Mesenchymal stem cell (in vitro differentiated cells and primary cell): Measurements from ENCODE around the gene SPPL3.

Experiments
- DNase-seq: peaks from one replicate; pipeline ENCODE4 v3.0.0-alpha.2; 2013
- H2AFZ ChIP-seq: one replicate; pipeline ENCODE4 v1.6.1; 2013; ENCODE audit warnings: low read depth, mild to moderate bottlenecking, control low read depth, inconsistent platforms, low read length, moderate library complexity
- H2AK5ac ChIP-seq: 2 replicates; pipeline ENCODE4 v1.6.1; 2013; ENCODE audit warnings: low read length, moderate library complexity, mild to moderate bottlenecking, inconsistent platforms; ENCODE audit not compliant: severe bottlenecking
- H2BK120ac ChIP-seq: one replicate; pipeline ENCODE4 v1.6.1; 2013; ENCODE audit warnings: low read depth, mild to moderate bottlenecking, inconsistent platforms, low read length, moderate library complexity
- H2BK12ac ChIP-seq, 2 experiments: one replicate each; pipeline ENCODE4 v1.6.1; 2013; ENCODE audit warnings: inconsistent platforms in 2 of 2, low read length in 2 of 2, mild to moderate bottlenecking in 2 of 2, moderate library complexity in 2 of 2, control low read depth in 1 of 2
- H2BK15ac ChIP-seq: one replicate; pipeline ENCODE4 v1.6.1; 2013; ENCODE audit warnings: mild to moderate bottlenecking, low read depth, inconsistent platforms; ENCODE audit not compliant: poor library complexity, severe bottlenecking
- H2BK5ac ChIP-seq: 2 replicates; pipeline ENCODE4 v1.6.1; 2013; ENCODE audit warnings: low read depth, mild to moderate bottlenecking, low read length, control low read depth, inconsistent platforms; ENCODE audit not compliant: poor library complexity, severe bottlenecking
- H3K14ac ChIP-seq, 2 experiments: one replicate each; pipeline ENCODE4 v1.6.1; 2013; ENCODE audit warnings: inconsistent platforms in 2 of 2, low read length in 2 of 2, control low read depth in 1 of 2, mild to moderate bottlenecking in 1 of 2, moderate library complexity in 1 of 2
- H3K18ac ChIP-seq, 2 experiments: one replicate each; pipeline ENCODE4 v1.6.1; 2013; ENCODE audit warnings: inconsistent platforms in 2 of 2, low read length in 2 of 2, control low read depth in 1 of 2, low read depth in 1 of 2, mild to moderate bottlenecking in 1 of 2
- H3K23ac ChIP-seq, 2 experiments: one replicate each; pipeline ENCODE4 v1.6.1; 2013; ENCODE audit warnings: inconsistent platforms in 2 of 2, low read length in 2 of 2, mild to moderate bottlenecking in 2 of 2, moderate library complexity in 2 of 2, control low read depth in 1 of 2
- H3K27ac ChIP-seq: 2 replicates; pipeline ENCODE4 v1.5.1; 2013; ENCODE audit warnings: mild to moderate bottlenecking, moderate library complexity, low read length, control low read depth, inconsistent platforms; ENCODE audit not compliant: poor library complexity, severe bottlenecking
- H3K27me3 ChIP-seq, 2 experiments: 2 replicates each; pipeline versions ENCODE4 v1.6.1 to v1.7.0; 2013; ENCODE audit warnings: low read length in 2 of 2, mild to moderate bottlenecking in 2 of 2, moderate library complexity in 2 of 2, control low read depth in 1 of 2, inconsistent platforms in 1 of 2; ENCODE audit not compliant: control insufficient read depth in 1 of 2, insufficient read depth in 1 of 2
- H3K36me3 ChIP-seq, 2 experiments: 2 replicates each; pipeline versions ENCODE4 v1.6.1 to v1.7.0; 2013; ENCODE audit warnings: low read length in 2 of 2, control low read depth in 1 of 2, inconsistent platforms in 1 of 2, low read depth in 1 of 2, mild to moderate bottlenecking in 1 of 2; ENCODE audit not compliant: insufficient read depth in 2 of 2, control insufficient read depth in 1 of 2
- H3K4ac ChIP-seq, 2 experiments: one replicate each; pipeline ENCODE4 v1.6.1; 2013; ENCODE audit warnings: inconsistent platforms in 2 of 2, low read length in 2 of 2, mild to moderate bottlenecking in 2 of 2, moderate library complexity in 2 of 2, control low read depth in 1 of 2, low read depth in 1 of 2
- H3K4me1 ChIP-seq: 2 replicates; pipeline ENCODE4 v1.6.1; 2013; ENCODE audit warnings: low read depth, low read length, control low read depth; ENCODE audit not compliant: control insufficient read depth, insufficient read depth
- H3K4me2 ChIP-seq: 2 replicates; pipeline ENCODE4 v1.6.1; 2013; ENCODE audit warnings: low read length, mild to moderate bottlenecking, inconsistent platforms; ENCODE audit not compliant: poor library complexity, severe bottlenecking
- H3K4me3 ChIP-seq, 2 experiments: 2 replicates each; pipeline versions ENCODE4 v1.5.1 to v1.7.0; 2013; ENCODE audit warnings: low read length in 2 of 2, mild to moderate bottlenecking in 2 of 2, control low read depth in 1 of 2, low read depth in 1 of 2; ENCODE audit not compliant: insufficient read depth in 1 of 2
- H3K79me1 ChIP-seq: replicated peaks from 2 replicates; pipeline ENCODE4 v1.6.1; 2013; ENCODE audit warnings: mild to moderate bottlenecking, control low read depth, low read length, inconsistent platforms; ENCODE audit not compliant: poor library complexity, severe bottlenecking
- H3K9ac ChIP-seq: 2 replicates; pipeline ENCODE4 v1.7.0; 2013; ENCODE audit warnings: mild to moderate bottlenecking, low read length, moderate library complexity
- H3K9me3 ChIP-seq: 2 replicates; pipeline ENCODE4 v1.7.0; 2013; ENCODE audit warnings: mild to moderate bottlenecking, low read length; ENCODE audit not compliant: control insufficient read depth
- H4K8ac ChIP-seq: one replicate; pipeline ENCODE4 v1.6.1; 2013; ENCODE audit warnings: inconsistent platforms, mild to moderate bottlenecking, low read length, moderate library complexity
- H4K91ac ChIP-seq: one replicate; pipeline ENCODE4 v1.6.1; 2013; ENCODE audit warnings: mild to moderate bottlenecking, low read length, inconsistent platforms
- WGBS: methylation state at CpG from one replicate; pipeline ENCODE4 v1.1.7; 2013; ENCODE audit warnings: mixed read lengths; 5-methylcytosine and 5-hydroxymethylcytosine counted together

The SPPL3 gene

DNA sequence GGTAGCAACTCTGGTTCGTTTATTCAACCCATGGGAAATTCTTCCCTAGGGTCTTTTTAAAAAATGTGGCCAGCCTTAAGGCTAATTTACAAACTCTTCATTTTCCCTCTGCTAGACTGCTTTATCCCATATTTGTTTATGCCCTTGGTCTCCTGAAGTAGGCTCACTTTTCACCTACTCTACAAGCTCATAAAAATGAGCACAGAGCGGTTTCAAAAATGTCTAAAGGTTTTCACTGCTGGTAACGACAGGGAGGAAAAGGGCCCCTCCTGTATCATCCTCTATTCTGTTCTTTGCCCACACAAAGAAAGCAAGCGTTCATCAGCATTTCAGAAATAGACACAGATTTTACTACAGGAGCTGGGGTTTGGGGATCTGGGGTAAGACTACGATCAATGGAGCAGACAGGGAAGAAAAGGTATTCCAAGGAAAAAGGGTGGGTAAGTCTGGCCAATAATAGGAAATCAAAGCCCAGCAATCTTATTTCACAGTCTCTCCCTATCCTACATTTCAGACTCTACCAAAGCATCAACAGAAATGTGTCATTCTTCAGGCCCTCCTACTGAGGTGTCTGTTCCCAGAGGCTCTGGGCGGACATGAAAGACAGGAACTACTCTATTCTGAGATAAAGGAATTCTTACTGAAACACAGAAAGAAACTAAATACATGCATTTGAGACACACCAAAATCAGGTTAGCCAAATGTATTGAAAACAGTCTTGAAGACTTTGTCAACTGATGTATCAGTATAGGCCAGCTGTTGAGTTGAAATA lies 86.4 kb downstream of the SPPL3 start:
- Histone ChIP-seq H2BK15ac (no peak overlapping the region), H2BK5ac (no peak overlapping the region), H3K4ac (no peak overlapping the region), H3K14ac (no peak overlapping the region), H3K79me1 (peaks cover 32% of the 10 kb centered on the region), H2AFZ (no peak overlapping the region), H3K23ac (no peak overlapping the region), H3K4me3 (no peak overlapping the region), H4K8ac (no peak overlapping the region), H3K4me1 (peaks cover 2% of the 10 kb centered on the region), H3K4me2 (no peak overlapping the region), H3K27ac (no peak overlapping the region), H3K27me3 (no peaks in the 10 kb centered on the region), H2BK120ac (no peak overlapping the region), H4K91ac (no peak overlapping the region), H3K9me3 (no peaks in the 10 kb centered on the region), H3K36me3 (no peaks in the 10 kb centered on the region), H3K18ac (no peak overlapping the region), H2AK5ac (no peak overlapping the region), H3K9ac (no peak overlapping the region), H2BK12ac (no peak overlapping the region)
- no peak for DNase-seq
- 80% methylated on average over 4 of the region's 6 CpGs for WGBS

DNA sequence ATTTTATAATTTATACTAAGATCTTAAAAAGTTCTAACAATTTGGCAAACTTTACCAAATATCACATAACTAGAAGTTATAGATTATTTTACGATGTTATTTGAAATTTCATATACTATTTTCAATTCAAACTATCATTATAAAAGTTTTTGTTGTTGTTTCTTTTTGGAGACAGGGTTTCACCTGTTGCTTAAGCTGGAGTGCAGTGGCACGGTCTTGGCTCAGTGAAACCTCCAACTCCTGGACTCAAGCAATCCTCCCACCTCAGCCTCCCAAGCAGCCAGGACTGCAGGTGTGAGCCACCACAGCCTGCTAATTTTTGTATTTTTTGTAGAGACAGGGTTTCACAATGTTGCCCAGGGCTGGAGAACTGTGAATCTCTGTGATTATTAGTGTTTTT lies 87.8 kb downstream of the SPPL3 start:
- Histone ChIP-seq H3K4ac (no peak overlapping the region), H2BK120ac (no peak overlapping the region), H3K14ac (no peak overlapping the region), H2BK12ac (no peak overlapping the region), H2BK5ac (no peak overlapping the region), H3K4me1 (peaks cover 2% of the 10 kb centered on the region), H3K9me3 (no peaks in the 10 kb centered on the region), H3K18ac (no peak overlapping the region), H3K9ac (no peak overlapping the region), H4K91ac (no peak overlapping the region), H3K4me3 (no peak overlapping the region), H3K79me1 (peaks cover 31% of the 10 kb centered on the region), H3K36me3 (no peaks in the 10 kb centered on the region), H3K27ac (no peak overlapping the region), H3K27me3 (no peaks in the 10 kb centered on the region), H4K8ac (no peak overlapping the region), H2BK15ac (no peak overlapping the region), H2AK5ac (no peak overlapping the region), H2AFZ (no peak overlapping the region), H3K23ac (no peak overlapping the region), H3K4me2 (no peak overlapping the region)
- no peak for DNase-seq
- no CpG with 5 or more reads among the region's 2 CpGs for WGBS

DNA sequence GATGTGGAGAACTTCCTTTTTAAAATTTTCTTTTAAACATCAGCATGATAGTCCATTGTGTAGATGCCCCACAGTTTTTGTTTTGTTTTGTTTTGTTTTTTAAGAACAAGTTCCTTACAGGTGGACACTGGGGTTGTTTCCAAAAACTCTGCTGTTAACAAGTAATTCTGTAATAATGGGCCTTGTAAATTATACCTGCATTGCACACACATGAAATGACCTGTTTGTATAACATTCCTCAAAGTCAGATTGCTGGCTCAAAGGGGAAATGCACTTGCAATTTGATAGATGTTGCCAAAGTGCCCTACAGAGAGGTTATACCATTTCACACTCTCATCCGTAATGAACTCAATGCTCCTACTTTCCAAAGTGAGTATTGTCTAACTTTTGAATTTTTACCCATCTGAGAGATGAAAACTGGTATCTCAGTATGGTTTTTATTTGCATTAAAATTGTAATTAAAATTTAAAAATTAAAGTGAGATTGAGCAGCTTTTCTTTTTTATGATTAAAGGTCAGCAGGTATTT lies 89.2 kb downstream of the SPPL3 start:
- H3K79me1 ChIP-seq, result peaks cover 28% of the 10 kb centered on the region
- H2BK120ac ChIP-seq, result no peak overlapping the region
- no peak overlapping the region for H3K23ac ChIP-seq
- H3K4me1 ChIP-seq, result peaks cover 2% of the 10 kb centered on the region
- H3K27ac ChIP-seq, result no peak overlapping the region
- no CpG with 5 or more reads among the region's 1 CpG for WGBS
- no peak overlapping the region for H3K4ac ChIP-seq
- no peak overlapping the region for H3K18ac ChIP-seq
- no peak overlapping the region for H3K14ac ChIP-seq
- no peak overlapping the region for H4K91ac ChIP-seq
- H2AK5ac ChIP-seq, result no peak overlapping the region
- H2BK5ac ChIP-seq, result no peak overlapping the region
- peaks cover 0 to 4% of the 10 kb centered on the region in 2 experiments for H3K36me3 ChIP-seq
- no peaks in the 10 kb centered on the region for H3K27me3 ChIP-seq
- no peak overlapping the region for H2BK12ac ChIP-seq
- H3K4me3 ChIP-seq, result no peak overlapping the region
- H3K4me2 ChIP-seq, result no peak overlapping the region
- H4K8ac ChIP-seq, result no peak overlapping the region
- no peak overlapping the region for H2AFZ ChIP-seq
- no peak for DNase-seq
- H2BK15ac ChIP-seq, result no peak overlapping the region
- no peaks in the 10 kb centered on the region for H3K9me3 ChIP-seq
- no peak overlapping the region for H3K9ac ChIP-seq

DNA sequence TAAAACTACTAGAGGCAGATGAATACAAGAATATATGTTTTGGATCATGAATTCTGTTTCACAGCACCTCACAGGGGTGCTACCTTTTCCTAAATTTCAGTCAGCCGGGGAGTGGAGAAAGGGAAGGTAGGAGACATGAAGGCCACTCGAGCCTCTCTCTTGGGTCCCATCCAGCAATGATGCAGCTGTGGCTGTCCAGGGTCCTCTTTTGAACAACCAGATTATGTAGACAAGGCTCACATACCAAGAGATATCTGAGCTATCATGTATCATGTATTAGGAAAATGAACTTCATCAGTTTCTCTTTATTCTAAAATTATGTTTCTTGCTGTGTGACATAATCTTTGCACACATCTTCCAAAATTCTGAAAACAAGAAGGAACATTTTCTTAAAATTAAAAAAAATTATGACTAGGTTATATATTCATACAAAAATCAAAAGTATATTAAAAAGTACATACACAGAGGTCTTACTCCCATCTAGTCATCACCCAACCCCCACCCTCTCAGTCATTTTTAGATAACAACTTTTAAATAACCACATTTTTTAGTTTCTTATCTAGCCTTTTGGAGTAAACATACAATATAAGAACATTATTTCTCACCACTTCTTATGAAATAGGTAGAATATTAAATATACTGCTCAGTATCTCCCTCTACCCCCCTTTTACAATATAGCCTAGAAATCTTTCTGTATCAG lies 89.8 kb downstream of the SPPL3 start:
- H2BK120ac ChIP-seq, result no peak overlapping the region
- peaks cover 26% of the 10 kb centered on the region for H3K79me1 ChIP-seq
- H2BK15ac ChIP-seq, result no peak overlapping the region
- no peak overlapping the region for H3K14ac ChIP-seq
- no peaks in the 10 kb centered on the region for H3K9me3 ChIP-seq
- no peaks in the 10 kb centered on the region for H3K27me3 ChIP-seq
- H2AK5ac ChIP-seq, result no peak overlapping the region
- no peak for DNase-seq
- peaks cover 0 to 10% of the 10 kb centered on the region in 2 experiments for H3K36me3 ChIP-seq
- no peaks in the 10 kb centered on the region for H3K4me1 ChIP-seq
- H3K9ac ChIP-seq, result no peak overlapping the region
- H2AFZ ChIP-seq, result no peak overlapping the region
- no peak overlapping the region for H2BK5ac ChIP-seq
- no peak overlapping the region for H2BK12ac ChIP-seq
- H3K23ac ChIP-seq, result no peak overlapping the region
- H3K4ac ChIP-seq, result no peak overlapping the region
- H3K18ac ChIP-seq, result no peak overlapping the region
- no peak overlapping the region for H4K91ac ChIP-seq
- WGBS, result 100% methylated on average over 2 of the region's 2 CpGs
- H3K4me2 ChIP-seq, result no peak overlapping the region
- H3K4me3 ChIP-seq, result no peak overlapping the region
- H3K27ac ChIP-seq, result no peak overlapping the region
- no peak overlapping the region for H4K8ac ChIP-seq
